Measurements from ENCODE around the gene NFATC4.

The NFATC4 gene

DNA sequence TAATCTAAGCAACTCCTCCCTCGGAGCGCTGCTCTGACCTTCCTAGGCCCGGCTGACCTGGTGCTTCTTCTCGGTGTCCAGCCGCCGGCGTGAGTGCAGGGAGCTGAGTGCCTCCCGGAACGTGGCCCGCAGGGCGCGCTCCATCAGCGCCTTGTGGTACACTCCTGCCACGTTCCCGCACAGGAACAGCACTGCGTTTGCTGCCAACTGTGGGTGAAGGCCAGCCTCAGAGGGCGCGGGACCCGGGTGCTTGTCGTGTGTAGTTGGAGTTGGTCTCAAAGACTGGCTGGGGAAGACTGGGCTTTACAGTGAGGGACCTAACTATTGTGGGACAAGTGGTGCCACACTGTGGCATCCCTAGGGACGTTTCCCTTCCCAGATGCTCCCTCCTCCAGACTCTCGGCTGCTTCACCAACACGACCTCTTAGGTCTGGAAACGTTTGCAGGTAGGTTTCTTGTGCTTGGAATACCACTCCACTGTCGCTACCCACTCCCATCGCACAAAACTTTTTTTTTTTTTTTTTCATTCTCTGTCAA, 36.2 kb upstream of the NFATC4 start:
- TF ChIP-seq ZNF335 (tag by site-specific recombination; conservative IDR thresholded peaks at IDR 0.05) (no peak), ZNF530 (tag by site-specific recombination; IDR thresholded peaks at IDR 0.05; ENCODE audit: low read depth) (no peak), ZNF302 (tag by site-specific recombination; IDR thresholded peaks at IDR 0.05; ENCODE audit: low read depth) (no peak), ZNF626 (tag by site-specific recombination; IDR thresholded peaks at IDR 0.05) (no peak), ZNF560 (tag by site-specific recombination; IDR thresholded peaks at IDR 0.05; ENCODE audit: borderline replicate concordance) (no peak), ZBTB8A (tag by site-specific recombination; IDR thresholded peaks at IDR 0.05) (no peak), ZNF211 (tag by site-specific recombination; IDR thresholded peaks at IDR 0.05; ENCODE audit: low read depth) (no peak), ZNF664 (tag by site-specific recombination; IDR thresholded peaks at IDR 0.05) (no peak), TCF7L2 (IDR thresholded peaks at IDR 0.05; ENCODE audit: borderline replicate concordance, low read depth, low read length) (no peak)
- TF ChIP-seq, protein P1, sequence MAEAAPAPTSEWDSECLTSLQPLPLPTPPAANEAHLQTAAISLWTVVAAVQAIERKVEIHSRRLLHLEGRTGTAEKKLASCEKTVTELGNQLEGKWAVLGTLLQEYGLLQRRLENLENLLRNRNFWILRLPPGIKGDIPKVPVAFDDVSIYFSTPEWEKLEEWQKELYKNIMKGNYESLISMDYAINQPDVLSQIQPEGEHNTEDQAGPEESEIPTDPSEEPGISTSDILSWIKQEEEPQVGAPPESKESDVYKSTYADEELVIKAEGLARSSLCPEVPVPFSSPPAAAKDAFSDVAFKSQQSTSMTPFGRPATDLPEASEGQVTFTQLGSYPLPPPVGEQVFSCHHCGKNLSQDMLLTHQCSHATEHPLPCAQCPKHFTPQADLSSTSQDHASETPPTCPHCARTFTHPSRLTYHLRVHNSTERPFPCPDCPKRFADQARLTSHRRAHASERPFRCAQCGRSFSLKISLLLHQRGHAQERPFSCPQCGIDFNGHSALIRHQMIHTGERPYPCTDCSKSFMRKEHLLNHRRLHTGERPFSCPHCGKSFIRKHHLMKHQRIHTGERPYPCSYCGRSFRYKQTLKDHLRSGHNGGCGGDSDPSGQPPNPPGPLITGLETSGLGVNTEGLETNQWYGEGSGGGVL (tag by site-specific recombination; IDR thresholded peaks at IDR 0.05): no peak
- ChIA-PET CTCF (interaction anchor here (0.6 to 16.9 kb wide), 12 partner anchors 13 to 317 kb away, joined by 3 to 468 read pairs (median 4); partner anchors contain the start of genes CBLN3 and KHNYN), POLR2A (interaction anchor here (0.6 to 2.6 kb wide), 3 partner anchors 110 to 143 kb away, joined by 3 to 12 read pairs (median 5); partner anchors contain the start of genes IPO4 and SDR39U1)
- H3K36me3 ChIP-seq (ENCODE audit: control insufficient read depth in 2 of 2, insufficient read depth in 1 of 2, low read length in 2 of 2): no peaks in the 10 kb centered on the region
- H3K4me1 ChIP-seq (ENCODE audit: control insufficient read depth, insufficient read depth, low read length): peaks cover 4% of the 10 kb centered on the region; the same call in 1 of the 2 replicates
- H3K27ac ChIP-seq (ENCODE audit: extremely low read depth, low read depth, low read length): no peak overlapping the region
- no peak overlapping the region for H3K4me3 ChIP-seq (ENCODE audit: low read depth, low read length)
- H3K9me3 ChIP-seq (ENCODE audit: control insufficient read depth, insufficient read depth, low read depth, low read length): no peaks in the 10 kb centered on the region

GRCh38 chr14:24332268-24332993, 35.6 kb upstream of the NFATC4 start:
- ChIA-PET CTCF (interaction anchor here (0.6 to 16.9 kb wide), 27 partner anchors 9 to 325 kb away, joined by 3 to 468 read pairs (median 7); partner anchors contain the start of genes CBLN3, KHNYN, SDR39U1 and TGM1), POLR2A (interaction anchor here (0.6 to 2.7 kb wide), 7 partner anchors 40 to 144 kb away, joined by 3 to 21 read pairs (median 5); partner anchors contain the start of genes CBLN3, IPO4, KHNYN and SDR39U1)
- no peak overlapping the region for H3K4me3 ChIP-seq (ENCODE audit: low read depth, low read length)

More at GRCh38 chr14:24332268-24332993, 35.6 kb upstream of the NFATC4 start:
- no peaks in the 10 kb centered on the region for H3K36me3 ChIP-seq (ENCODE audit: control insufficient read depth in 2 of 2, insufficient read depth in 1 of 2, low read length in 2 of 2)
- no peaks in the 10 kb centered on the region for H3K9me3 ChIP-seq (ENCODE audit: control insufficient read depth, insufficient read depth, low read depth, low read length)
- H3K4me1 ChIP-seq (ENCODE audit: control insufficient read depth, insufficient read depth, low read length): peaks cover 4% of the 10 kb centered on the region; the same call in 1 of the 2 replicates
- no peak for TF ChIP-seq ZNF239 (tag by site-specific recombination; IDR thresholded peaks at IDR 0.05)
- no peak for TF ChIP-seq REPIN1 (tag by site-specific recombination; IDR thresholded peaks at IDR 0.05; ENCODE audit: low read depth)
- TF ChIP-seq ZFP69B (tag by site-specific recombination; IDR thresholded peaks at IDR 0.05): no peak
- TF ChIP-seq ZNF654 (tag by site-specific recombination; IDR thresholded peaks at IDR 0.05; ENCODE audit: low read depth): peak; percentile 37; the same call in 1 of the 2 replicates
- no peak for TF ChIP-seq ZNF677 (tag by site-specific recombination; IDR thresholded peaks at IDR 0.05)
- TF ChIP-seq CTCF (tag by site-specific recombination; IDR thresholded peaks at IDR 0.05): peak; percentile 67; the same call in 1 of the 2 replicates
- TF ChIP-seq ZBTB21 (tag by site-specific recombination; IDR thresholded peaks at IDR 0.05): no peak
- TF ChIP-seq ZNF341 (tag by site-specific recombination; IDR thresholded peaks at IDR 0.05; ENCODE audit: low read depth): no peak
- no peak overlapping the region for H3K27ac ChIP-seq (ENCODE audit: extremely low read depth, low read depth, low read length)

All from HEK293 (cell line).